Thyroid gland (tissue), 4 donors: ENCODE data around the gene CTDSP1.

ENCODE experiments used
- POLR2A ChIP-seq, 2 donors: fragments of 450-650 bp; IDR thresholded peaks; one replicate each; pipeline ENCODE4 v1.6.1; 2017; ENCODE audit warnings: antibody characterized with exemption in 2 of 2, mild to moderate bottlenecking in 2 of 2, moderate library complexity in 1 of 2
- TF ChIP-seq, protein P1 (sequence below), 6 experiments: fragments of 200-600 bp in 3 of 6; fragments of 450-650 bp in 3 of 6; sonication (generic) in 3 of 6; IDR thresholded peaks; one replicate each; pipeline ENCODE4 v1.5.1; 2016 to 2019; ENCODE audit warnings: antibody characterized with exemption in 6 of 6, mild to moderate bottlenecking in 2 of 6, inconsistent platforms in 1 of 6, moderate library complexity in 1 of 6

DNA sequence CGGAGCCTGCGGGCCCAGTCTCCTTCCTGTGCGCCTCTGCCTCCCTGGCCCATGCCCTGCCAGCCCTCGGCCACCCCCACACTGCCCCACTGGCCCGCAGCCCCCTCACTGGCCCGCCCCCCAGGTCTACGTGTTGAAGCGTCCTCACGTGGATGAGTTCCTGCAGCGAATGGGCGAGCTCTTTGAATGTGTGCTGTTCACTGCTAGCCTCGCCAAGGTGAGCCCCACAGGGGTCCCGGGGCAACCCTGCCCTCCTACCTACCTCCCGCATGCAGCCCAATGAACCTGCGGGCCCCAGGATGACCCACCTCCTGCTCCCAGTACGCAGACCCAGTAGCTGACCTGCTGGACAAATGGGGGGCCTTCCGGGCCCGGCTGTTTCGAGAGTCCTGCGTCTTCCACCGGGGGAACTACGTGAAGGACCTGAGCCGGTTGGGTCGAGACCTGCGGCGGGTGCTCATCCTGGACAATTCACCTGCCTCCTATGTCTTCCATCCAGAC, 3.3 kb downstream of the CTDSP1 start:
- TF ChIP-seq, protein P1, sequence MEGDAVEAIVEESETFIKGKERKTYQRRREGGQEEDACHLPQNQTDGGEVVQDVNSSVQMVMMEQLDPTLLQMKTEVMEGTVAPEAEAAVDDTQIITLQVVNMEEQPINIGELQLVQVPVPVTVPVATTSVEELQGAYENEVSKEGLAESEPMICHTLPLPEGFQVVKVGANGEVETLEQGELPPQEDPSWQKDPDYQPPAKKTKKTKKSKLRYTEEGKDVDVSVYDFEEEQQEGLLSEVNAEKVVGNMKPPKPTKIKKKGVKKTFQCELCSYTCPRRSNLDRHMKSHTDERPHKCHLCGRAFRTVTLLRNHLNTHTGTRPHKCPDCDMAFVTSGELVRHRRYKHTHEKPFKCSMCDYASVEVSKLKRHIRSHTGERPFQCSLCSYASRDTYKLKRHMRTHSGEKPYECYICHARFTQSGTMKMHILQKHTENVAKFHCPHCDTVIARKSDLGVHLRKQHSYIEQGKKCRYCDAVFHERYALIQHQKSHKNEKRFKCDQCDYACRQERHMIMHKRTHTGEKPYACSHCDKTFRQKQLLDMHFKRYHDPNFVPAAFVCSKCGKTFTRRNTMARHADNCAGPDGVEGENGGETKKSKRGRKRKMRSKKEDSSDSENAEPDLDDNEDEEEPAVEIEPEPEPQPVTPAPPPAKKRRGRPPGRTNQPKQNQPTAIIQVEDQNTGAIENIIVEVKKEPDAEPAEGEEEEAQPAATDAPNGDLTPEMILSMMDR (IDR thresholded peaks at IDR 0.05), result no peak
- no peak for TF ChIP-seq POLR2A (IDR thresholded peaks at IDR 0.05)
